ENCODE measurements around the gene CPVL. TPM values are rescaled to one million over a fixed set of nuclear protein-coding genes. Genes with fewer than 3 reads are reported as not detected.
A peak's percentile ranks its signal among the peaks of the same experiment; 100 is the strongest.

Gene CPVL
- total RNA-seq, 3 donors from 2014 or later = 11.4 to 44.2 (median 13.4) TPM

- H3K27ac ChIP-seq = peak overlapping the region; percentile 87 to 94
- peak overlapping the region; percentile 52 to 90 (median 71) for H3K4me3 ChIP-seq
- no peaks in the 10 kb centered on the region for H3K9me3 ChIP-seq
- peaks cover 5 to 20% of the 10 kb centered on the region in 2 donors for H3K4me1 ChIP-seq
- H3K36me3 ChIP-seq = no peaks in the 10 kb centered on the region
- DNase-seq (ENCODE audit: low spot score in 2 of 2) = peak; percentile 77 to 89
- TF ChIP-seq CTCF (IDR thresholded peaks at IDR 0.05) (peak; percentile 45 to 53 (median 52)), POLR2AphosphoS5 (IDR thresholded peaks at IDR 0.05) (peak in 1 of 3 donors; percentile 27), POLR2A (IDR thresholded peaks at IDR 0.05) (no peak)
- H3K27me3 ChIP-seq = no peaks in the 10 kb centered on the region
- intact Hi-C loops (cut with DNase I; ENCODE audit: low total_unique reads) = no loop called here
Measured at GRCh38 chr7:28956608-28957063, 189.7 kb downstream of the CPVL start.

- intact Hi-C loops (cut with DNase I; ENCODE audit: low total_unique reads) = no loop called here
- peak overlapping the region; percentile 87 to 94 for H3K27ac ChIP-seq
- H3K4me1 ChIP-seq = peaks cover 5 to 20% of the 10 kb centered on the region in 2 donors
- TF ChIP-seq POLR2AphosphoS5 (IDR thresholded peaks at IDR 0.05) (peak; percentile 54 to 76 (median 65)), CTCF (IDR thresholded peaks at IDR 0.05) (peak; percentile 83 to 87 (median 86)), POLR2A (IDR thresholded peaks at IDR 0.05) (no peak)
- H3K9me3 ChIP-seq = no peaks in the 10 kb centered on the region
- H3K4me3 ChIP-seq = peak overlapping the region; percentile 52 to 90 (median 71)
- H3K36me3 ChIP-seq = no peaks in the 10 kb centered on the region
- no peaks in the 10 kb centered on the region for H3K27me3 ChIP-seq
- DNase-seq (ENCODE audit: low spot score in 2 of 2) = peak; percentile 79 to 92
Measured at GRCh38 chr7:28955718-28956607, 190.4 kb downstream of the CPVL start.

GRCh38 chr7:28955356-28955717 is 191.0 kb downstream of the CPVL start:
- intact Hi-C loops (cut with DNase I; ENCODE audit: low total_unique reads) = no loop called here
- peaks cover 5 to 20% of the 10 kb centered on the region in 2 donors for H3K4me1 ChIP-seq
- H3K9me3 ChIP-seq = no peaks in the 10 kb centered on the region
- H3K27ac ChIP-seq = peak overlapping the region; percentile 87 to 94
- DNase-seq (ENCODE audit: low spot score in 2 of 2) = no peak
- no peaks in the 10 kb centered on the region for H3K36me3 ChIP-seq
- H3K27me3 ChIP-seq = no peaks in the 10 kb centered on the region
- TF ChIP-seq POLR2A (IDR thresholded peaks at IDR 0.05) = no peak
- TF ChIP-seq POLR2AphosphoS5 (IDR thresholded peaks at IDR 0.05) = no peak
- no peak for TF ChIP-seq CTCF (IDR thresholded peaks at IDR 0.05)
- peak overlapping the region; percentile 52 to 90 (median 71) for H3K4me3 ChIP-seq

- H3K9me3 ChIP-seq = no peaks in the 10 kb centered on the region
- peak overlapping the region in 2 of 3 donors; percentile 71 to 90 for H3K4me3 ChIP-seq
- no peaks in the 10 kb centered on the region for H3K36me3 ChIP-seq
- peaks cover 5 to 20% of the 10 kb centered on the region in 2 donors for H3K4me1 ChIP-seq
- intact Hi-C loops (cut with DNase I; ENCODE audit: low total_unique reads) = no loop called here
- peak overlapping the region; percentile 87 to 94 for H3K27ac ChIP-seq
- DNase-seq (ENCODE audit: low spot score in 2 of 2) = no peak
- TF ChIP-seq POLR2A (IDR thresholded peaks at IDR 0.05) = no peak
- TF ChIP-seq CTCF (IDR thresholded peaks at IDR 0.05) = no peak
- no peak for TF ChIP-seq POLR2AphosphoS5 (IDR thresholded peaks at IDR 0.05)
- H3K27me3 ChIP-seq = no peaks in the 10 kb centered on the region
Measured at GRCh38 chr7:28954946-28955345, 191.4 kb downstream of the CPVL start.

GRCh38 chr7:28954471-28954870 is 191.9 kb downstream of the CPVL start:
- intact Hi-C loops (cut with DNase I; ENCODE audit: low total_unique reads) = no loop called here
- H3K27ac ChIP-seq = peak overlapping the region; percentile 73 to 84
- H3K36me3 ChIP-seq = no peaks in the 10 kb centered on the region
- TF ChIP-seq POLR2AphosphoS5 (IDR thresholded peaks at IDR 0.05) (no peak), POLR2A (IDR thresholded peaks at IDR 0.05) (no peak), CTCF (IDR thresholded peaks at IDR 0.05) (no peak)
- peak overlapping the region in 1 of 3 donors; percentile 71 for H3K4me3 ChIP-seq
- H3K27me3 ChIP-seq = no peaks in the 10 kb centered on the region
- H3K4me1 ChIP-seq = peaks cover 5 to 19% of the 10 kb centered on the region in 2 donors
- no peaks in the 10 kb centered on the region for H3K9me3 ChIP-seq
- DNase-seq (ENCODE audit: low spot score in 2 of 2) = no peak

Data from breast epithelium (tissue), 4 donors.